Retina (tissue), 1 donor: ENCODE data around the gene DPP6.

Experiments used
- DNase-seq: peaks from one replicate; pipeline ENCODE4 v3.0.0-alpha.2; 2016

DPP6 gene

GRCh38 chr7:154474903-154475520 is 422.8 kb downstream of the DPP6 start:
- DNase-seq: peak; percentile 59

- DNase-seq: peak; percentile 42
Measured at GRCh38 chr7:154475864-154476263, 423.7 kb downstream of the DPP6 start.

GRCh38 chr7:154480817-154481216 is 428.6 kb downstream of the DPP6 start:
- no peak for DNase-seq

DNA sequence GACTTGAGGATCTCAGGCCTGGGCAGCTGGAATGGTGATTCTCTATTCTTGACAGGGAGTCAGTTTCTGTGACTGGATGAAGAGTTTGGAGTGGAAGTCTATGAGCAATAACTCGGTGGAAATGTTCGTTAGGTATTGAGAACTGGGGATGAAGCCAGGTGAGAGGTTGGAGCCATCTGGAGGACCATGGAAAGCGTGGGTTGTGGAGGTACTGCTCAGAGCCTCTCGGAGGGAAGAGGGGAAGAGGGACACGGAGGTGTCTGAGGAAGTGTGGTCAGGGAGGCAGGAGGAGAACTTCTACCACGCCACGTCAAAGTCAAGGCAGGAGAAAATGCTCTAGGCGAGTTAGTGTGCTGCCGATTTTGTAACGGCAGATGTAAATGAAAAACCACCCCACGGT is 430.7 kb downstream of the DPP6 start:
- no peak for DNase-seq

DNA sequence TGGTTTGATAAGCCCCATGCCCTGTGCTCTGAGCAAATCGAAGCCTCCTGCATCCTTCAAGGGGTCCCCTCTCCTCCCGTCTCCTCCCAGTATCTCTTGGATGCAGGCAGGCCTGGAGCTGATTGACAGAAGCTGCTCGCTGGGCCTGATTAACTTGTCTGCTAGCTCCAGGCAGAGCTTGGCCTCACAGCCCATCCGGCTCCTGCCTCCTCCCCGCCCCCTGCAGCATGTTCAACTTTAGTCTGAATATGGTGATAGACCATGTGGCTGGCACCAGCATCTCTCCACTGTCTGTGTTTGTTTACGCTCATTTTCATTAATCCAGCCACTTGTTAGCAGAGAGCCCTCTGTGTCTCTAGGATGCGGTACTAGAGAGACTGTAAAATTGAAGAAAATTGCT is 432.2 kb downstream of the DPP6 start:
- DNase-seq: peak; percentile 33

DNA sequence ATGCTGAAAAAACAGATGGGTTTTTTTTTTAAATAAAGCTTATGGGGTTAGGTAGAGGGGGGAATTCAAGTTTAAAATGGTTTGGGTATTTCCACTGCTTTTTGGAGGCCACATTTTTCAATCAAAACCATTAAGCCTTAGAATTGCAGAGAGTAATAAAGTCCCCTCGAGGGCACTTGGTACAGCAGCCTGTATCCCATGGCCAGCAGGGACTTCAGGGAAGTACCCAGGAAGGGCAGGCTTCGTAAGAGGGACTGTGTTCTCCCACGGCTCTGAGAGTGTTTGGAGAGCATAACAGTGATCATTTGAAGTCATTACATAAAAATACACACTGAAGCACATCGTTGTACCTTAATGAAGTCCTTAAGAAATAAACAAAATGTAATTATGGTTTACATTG is 432.7 kb downstream of the DPP6 start:
- DNase-seq: no peak

DNA sequence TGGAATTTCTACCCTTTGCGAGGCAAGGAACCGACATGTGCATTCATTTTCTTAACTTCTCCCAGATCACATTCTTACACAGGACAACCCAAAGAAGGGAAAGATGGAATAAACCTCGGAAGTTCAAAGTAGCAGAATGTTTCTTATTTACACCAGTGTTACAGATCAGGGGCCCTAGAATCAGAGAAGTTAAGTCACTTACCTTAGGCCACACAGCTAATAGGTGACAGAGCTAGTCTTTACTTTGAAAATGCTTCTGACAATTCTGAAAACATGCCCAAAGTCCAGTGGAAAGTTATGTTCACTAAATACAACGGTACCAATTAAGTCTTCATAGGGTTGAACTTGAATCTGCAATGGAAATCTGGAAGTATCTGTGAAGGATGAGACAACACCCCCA is 437.7 kb downstream of the DPP6 start:
- no peak for DNase-seq

DNA sequence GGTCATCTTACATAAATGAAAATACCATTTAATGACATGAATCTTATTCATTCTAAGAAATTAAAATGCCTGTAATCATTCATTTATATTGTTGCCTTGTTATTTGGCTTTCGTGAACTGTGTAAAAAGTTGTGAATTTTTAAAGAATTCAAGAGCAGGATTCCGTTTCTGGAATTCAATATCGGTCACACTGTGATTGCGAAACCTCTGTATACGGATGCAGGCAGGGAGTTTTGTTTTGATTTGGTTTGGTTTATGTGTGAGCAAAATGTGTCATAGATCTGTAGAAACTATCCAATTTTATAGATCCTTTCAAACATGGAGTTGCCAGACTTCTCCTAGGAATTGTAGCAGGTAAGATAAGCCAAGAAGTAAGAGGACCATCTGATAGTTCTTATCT is 441.4 kb downstream of the DPP6 start:
- no peak for DNase-seq

DNA sequence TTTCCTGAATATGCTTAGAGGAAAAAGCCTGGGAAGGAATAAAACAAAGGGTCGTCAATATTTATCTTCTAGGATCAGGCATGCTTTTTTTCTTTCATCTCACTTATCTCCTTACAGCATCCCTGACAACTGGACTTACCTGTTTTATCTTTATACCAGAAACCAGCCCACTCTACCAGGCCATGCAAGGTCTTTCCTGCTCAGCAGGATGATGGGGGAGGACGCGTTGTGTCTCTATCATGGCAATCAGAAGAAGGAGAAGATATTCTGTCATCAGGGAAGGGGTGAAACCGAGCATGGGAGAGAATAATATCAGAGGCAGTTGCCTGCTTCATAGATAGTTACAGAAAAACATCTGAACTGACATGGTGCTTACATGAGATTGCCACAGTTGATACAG is 445.6 kb downstream of the DPP6 start:
- DNase-seq: no peak

- DNase-seq: peak; percentile 31
Measured at GRCh38 chr7:154503962-154504550, 451.9 kb downstream of the DPP6 start.

DNA sequence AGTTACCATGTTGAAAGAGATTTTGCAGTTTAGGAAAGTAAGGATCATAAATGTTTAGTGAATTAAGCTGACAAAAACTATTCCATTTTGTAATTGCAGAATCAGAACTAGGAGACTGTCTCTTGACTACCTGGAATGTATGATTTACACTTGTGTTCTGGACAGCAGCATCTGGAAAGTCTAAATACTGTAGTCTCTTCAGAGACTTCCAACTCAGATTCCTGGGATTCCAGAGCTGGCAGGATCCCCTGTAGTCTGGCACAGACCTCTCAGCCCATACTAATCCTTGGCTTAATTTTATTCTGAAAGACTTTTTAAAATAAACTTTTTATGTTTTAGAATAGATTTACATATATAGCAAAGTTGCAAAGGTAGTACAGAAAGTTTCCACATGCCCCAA is 452.7 kb downstream of the DPP6 start:
- no peak for DNase-seq

- no peak for DNase-seq
Measured at GRCh38 chr7:154505362-154505761, 453.2 kb downstream of the DPP6 start.

DNA sequence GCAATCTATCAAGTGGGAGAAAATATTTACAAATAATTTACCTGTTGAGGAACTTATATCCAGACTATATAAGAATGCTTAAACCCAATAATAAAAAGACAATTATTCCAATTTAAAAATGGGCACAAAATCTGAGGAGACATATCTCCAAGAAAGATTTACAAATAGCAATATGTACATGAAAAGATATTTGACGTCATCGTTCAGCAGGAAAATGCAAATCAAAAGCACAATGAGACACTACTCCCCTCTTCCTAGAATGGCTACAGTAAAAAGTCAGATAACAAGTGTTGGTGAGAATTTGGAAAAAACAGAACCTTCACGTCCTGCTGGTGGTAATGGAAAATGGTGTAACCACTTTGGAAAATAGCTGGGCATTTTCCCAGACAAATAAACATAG is 457.0 kb downstream of the DPP6 start:
- DNase-seq: no peak

DNA sequence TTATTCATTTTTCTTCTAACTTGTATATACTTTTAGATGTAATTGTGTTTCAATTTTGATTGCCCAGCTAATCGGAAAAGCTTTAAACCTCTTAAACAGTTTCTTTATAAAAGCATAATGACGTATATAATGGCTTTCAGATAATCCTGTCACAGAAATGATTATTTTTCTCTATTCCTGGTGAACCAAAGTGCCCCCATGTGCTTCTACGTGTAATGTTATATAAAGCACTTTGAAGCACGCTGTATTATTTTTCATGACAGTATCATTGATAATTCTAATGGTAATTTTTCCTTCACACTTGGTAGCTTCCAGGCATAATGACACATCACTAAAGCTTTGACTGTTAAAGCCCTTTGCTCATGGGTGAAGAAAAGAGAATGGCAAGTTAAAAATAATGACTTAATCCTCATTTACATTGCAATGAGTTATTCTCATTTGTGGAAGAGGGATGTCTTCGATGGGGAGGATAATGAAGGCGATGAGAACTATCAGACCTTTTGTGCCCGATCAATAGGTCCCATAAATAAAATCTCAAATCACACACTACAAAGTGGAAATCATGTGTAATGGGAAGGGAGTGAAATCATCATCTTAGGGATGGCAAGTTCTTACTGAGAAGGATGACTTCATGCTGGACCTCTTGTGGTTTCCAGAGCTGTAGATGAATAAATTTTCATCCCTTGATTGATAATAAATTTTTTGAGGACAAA is 460.1 kb downstream of the DPP6 start:
- DNase-seq: no peak

GRCh38 chr7:154517768-154518167 is 465.6 kb downstream of the DPP6 start:
- no peak for DNase-seq

DNA sequence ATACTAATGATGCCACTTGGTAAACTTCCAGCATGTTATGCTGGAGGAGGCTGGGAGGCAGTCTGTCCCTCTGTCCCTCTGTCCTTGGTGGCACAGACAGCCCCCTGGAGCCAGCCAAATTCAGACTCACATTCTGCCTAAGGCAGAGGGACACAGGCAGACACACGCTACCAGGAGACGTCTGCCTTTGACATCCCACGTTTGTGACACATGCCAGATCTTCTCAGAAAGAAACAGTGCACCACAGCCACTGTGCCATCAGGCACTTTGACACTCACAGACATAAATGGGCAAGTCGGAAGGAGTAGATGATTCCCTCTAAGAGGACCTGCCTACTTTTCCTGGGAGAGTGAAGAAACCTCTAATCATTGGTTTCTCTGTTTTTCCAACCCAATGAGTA is 467.0 kb downstream of the DPP6 start:
- no peak for DNase-seq

- no peak for DNase-seq
Measured at GRCh38 chr7:154530136-154530535, 477.9 kb downstream of the DPP6 start.

DNA sequence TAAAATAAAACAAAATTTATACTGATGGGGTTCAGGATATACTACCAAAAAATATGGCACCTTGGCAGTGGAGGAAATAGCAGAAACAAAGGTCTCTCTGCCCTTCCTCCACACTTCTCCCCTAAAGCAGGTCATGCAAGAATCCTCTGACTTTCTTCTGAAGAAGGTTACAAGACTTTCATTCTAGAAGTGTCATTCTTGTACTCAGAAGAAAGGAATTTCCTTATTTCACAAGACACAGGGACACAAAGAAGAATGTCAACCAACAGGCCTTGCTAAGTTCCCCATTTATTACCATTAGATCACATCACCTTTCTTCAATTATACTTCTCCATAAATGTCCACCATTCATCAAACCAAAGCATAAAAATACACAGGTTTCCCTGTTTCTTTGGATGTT is 480.6 kb downstream of the DPP6 start:
- DNase-seq: no peak

GRCh38 chr7:154540596-154540995 is 488.4 kb downstream of the DPP6 start:
- no peak for DNase-seq

DNA sequence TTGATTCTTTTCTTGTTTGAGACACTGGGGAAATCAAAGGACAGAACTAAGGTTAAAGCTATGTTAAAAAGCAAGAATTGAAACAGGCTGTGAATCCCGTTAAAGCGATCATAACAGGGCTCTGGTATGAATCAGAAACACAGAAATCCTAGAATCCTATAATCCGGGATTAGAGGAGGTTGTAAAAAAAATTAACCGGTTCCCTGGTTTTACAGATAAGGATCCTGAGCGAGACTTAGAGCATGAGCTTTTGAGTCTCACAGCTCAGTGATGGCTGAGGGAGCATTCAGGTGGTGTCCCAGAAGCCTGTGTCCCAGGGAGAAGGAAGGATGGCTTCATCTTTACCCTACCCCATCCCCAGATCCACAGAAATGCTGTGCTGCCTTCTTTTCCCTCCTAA is 489.4 kb downstream of the DPP6 start:
- DNase-seq: no peak

DNA sequence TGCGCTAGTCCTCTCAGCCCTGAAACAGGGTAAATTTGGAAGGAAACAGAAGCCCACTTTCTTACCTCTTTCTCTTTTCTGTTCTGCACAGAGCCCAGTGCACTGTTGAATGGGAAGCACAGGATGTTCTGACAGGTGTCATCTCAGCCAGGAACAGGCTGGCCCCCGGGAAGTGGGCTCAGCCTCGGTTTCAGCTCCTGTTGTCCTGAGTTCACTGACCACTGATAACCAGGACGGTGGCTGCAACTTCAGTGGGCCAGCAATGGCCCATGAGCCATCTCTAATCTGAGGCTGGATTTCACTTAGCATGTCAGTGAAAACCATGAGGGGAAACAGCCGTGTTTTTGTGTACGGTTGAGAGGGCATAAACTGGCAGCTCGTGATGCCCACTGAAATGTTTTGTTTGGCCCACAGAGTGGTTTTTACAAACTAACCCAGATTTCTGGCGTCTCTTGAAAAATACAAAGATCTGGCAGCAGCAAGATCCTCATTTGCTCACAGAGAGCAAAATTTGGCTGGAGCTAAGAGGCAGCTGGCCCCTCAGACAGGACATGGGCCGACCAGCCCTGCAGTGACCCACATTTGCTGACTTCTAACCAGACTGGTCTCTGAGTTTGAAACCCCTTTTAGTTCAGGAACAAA is 494.9 kb downstream of the DPP6 start:
- peak; percentile 23 for DNase-seq

GRCh38 chr7:154553711-154554265 is 501.6 kb downstream of the DPP6 start:
- no peak for DNase-seq

- DNase-seq: no peak
Measured at GRCh38 chr7:154559454-154559853, 507.3 kb downstream of the DPP6 start.

DNA sequence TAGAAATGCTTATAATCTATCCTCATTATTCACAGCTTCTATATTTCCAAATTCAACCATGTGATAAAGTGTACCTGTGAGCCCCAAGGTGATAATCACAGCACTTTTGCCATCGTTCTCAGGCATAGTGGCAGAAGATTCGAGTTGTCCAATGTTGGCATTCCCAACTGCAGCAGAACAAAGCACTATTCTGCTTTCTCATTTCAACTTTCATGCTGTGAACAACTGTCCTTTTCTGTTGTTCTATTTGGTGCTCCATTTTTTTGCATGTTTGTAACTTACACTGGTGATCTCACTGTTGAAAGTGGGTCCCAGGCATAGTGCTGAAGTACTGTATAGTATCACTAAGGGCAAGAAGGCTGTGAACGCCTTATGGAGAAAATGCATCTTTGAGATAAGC is 512.5 kb downstream of the DPP6 start:
- no peak for DNase-seq
